Prostate gland (tissue), 2 donors: ENCODE results near the gene EPOP. TPM values are rescaled to one million over a fixed set of nuclear protein-coding genes. Genes with fewer than 3 reads are reported as not detected.

Source experiments
- DNase-seq: peaks from one replicate; pipeline ENCODE4 v3.0.0-alpha.2; 2019; ENCODE audit warnings: low spot score
- H3K27ac ChIP-seq, 2 donors: fragments of 200-600 bp; sonication (generic); 2 replicates each; pipeline ENCODE4 v1.5.1; 2017 to 2019
- H3K27me3 ChIP-seq: fragments of 200-600 bp; sonication (generic); replicated peaks from 2 replicates; pipeline ENCODE4 v1.5.1; 2019; ENCODE audit not compliant: insufficient read depth
- H3K36me3 ChIP-seq, 2 donors: fragments of 200-600 bp; sonication (generic); 1 replicate in 1 of 2; 2 replicates in 1 of 2; pipeline versions ENCODE4 v1.5.1 to v1.8.1; 2017 to 2019
- H3K4me1 ChIP-seq: fragments of 200-600 bp; sonication (generic); replicated peaks from 2 replicates; pipeline ENCODE4 v1.5.1; 2019
- H3K4me3 ChIP-seq, 2 donors: fragments of 200-600 bp; sonication (generic); 2 replicates each; pipeline ENCODE4 v1.5.1; 2017 to 2019
- H3K9me3 ChIP-seq: fragments of 200-600 bp; sonication (generic); 2 replicates; pipeline ENCODE4 v1.5.1; 2017
- CTCF ChIP-seq, 4 experiments: fragments of 200-600 bp in 2 of 4; fragments of 450-650 bp in 2 of 4; sonication (generic) in 2 of 4; IDR thresholded peaks; 1 replicate in 3 of 4; 2 replicates in 1 of 4; pipeline ENCODE4 v1.5.1; 2016 to 2019; ENCODE audit warnings: antibody characterized with exemption in 4 of 4, mild to moderate bottlenecking in 2 of 4, moderate library complexity in 2 of 4
- POLR2A ChIP-seq: fragments of 450-650 bp; IDR thresholded peaks from one replicate; pipeline ENCODE4 v1.6.1; 2016; ENCODE audit warnings: antibody characterized with exemption, mild to moderate bottlenecking
- POLR2AphosphoS5 ChIP-seq: sonication (generic); formaldehyde crosslinking; IDR thresholded peaks from one replicate; pipeline ENCODE4 v1.6.1; 2017; ENCODE audit warnings: antibody characterized with exemption
- WGBS: methylation state at CpG from one replicate; pipeline ENCODE4 v1.1.5; 2018; 5-methylcytosine and 5-hydroxymethylcytosine counted together
- intact Hi-C: fragments of 100-400 bp; cut with DNase I; formaldehyde crosslinking; loops from one replicate; pipeline ENCODE4 v1.14.2; 2022
- total RNA-seq, 2 donors: library from RNA; depleted of rRNA; stranded (reverse); fragments of >200 nt; gene quantifications; one replicate each; pipeline ENCODE4 v1.1.0, GENCODE V29; 2016

Gene EPOP
- total RNA-seq, 2 donors from 2014 or later, result 4.1 to 11.0 TPM

GRCh38 chr17:38709864-38710603 lies 35.3 kb upstream of the EPOP start:
- Histone ChIP-seq H3K36me3 (peaks cover 4 to 8% of the 10 kb centered on the region in 2 donors), H3K9me3 (no peaks in the 10 kb centered on the region), H3K27ac (no peak overlapping the region), H3K4me1 (peaks cover 4% of the 10 kb centered on the region), H3K27me3 (no peaks in the 10 kb centered on the region), H3K4me3 (no peak overlapping the region)
- intact Hi-C loops, result no loop called here
- no peak for TF ChIP-seq POLR2AphosphoS5
- no peak for TF ChIP-seq CTCF (IDR thresholded peaks at IDR 0.05)
- TF ChIP-seq POLR2A, result no peak
- no peak for DNase-seq
- 69% methylated on average over 13 of the region's 13 CpGs for WGBS

- DNase-seq, result no peak
- H3K9me3 ChIP-seq, result no peaks in the 10 kb centered on the region
- WGBS, result 88% methylated on average over 18 of the region's 18 CpGs
- H3K27me3 ChIP-seq, result no peaks in the 10 kb centered on the region
- H3K4me1 ChIP-seq, result peaks cover 4% of the 10 kb centered on the region
- no peak overlapping the region for H3K27ac ChIP-seq
- H3K36me3 ChIP-seq, result peaks cover 4 to 8% of the 10 kb centered on the region in 2 donors
- no peak overlapping the region for H3K4me3 ChIP-seq
- intact Hi-C loops, result no loop called here
- no peak for TF ChIP-seq POLR2AphosphoS5
- TF ChIP-seq CTCF (IDR thresholded peaks at IDR 0.05), result no peak
- no peak for TF ChIP-seq POLR2A
Observed at GRCh38 chr17:38709104-38709820, 34.5 kb upstream of the EPOP start.

- 69% methylated on average over 21 of the region's 21 CpGs for WGBS
- H3K27ac ChIP-seq, result no peak overlapping the region
- peaks cover 4 to 8% of the 10 kb centered on the region in 2 donors for H3K36me3 ChIP-seq
- H3K9me3 ChIP-seq, result no peaks in the 10 kb centered on the region
- no peak for DNase-seq
- no peak overlapping the region for H3K4me3 ChIP-seq
- no peaks in the 10 kb centered on the region for H3K27me3 ChIP-seq
- H3K4me1 ChIP-seq, result peaks cover 4% of the 10 kb centered on the region
- TF ChIP-seq CTCF (IDR thresholded peaks at IDR 0.05) (no peak), POLR2AphosphoS5 (no peak), POLR2A (no peak)
- intact Hi-C loops, result no loop called here
Observed at GRCh38 chr17:38707678-38708351, 33.1 kb upstream of the EPOP start.

- Histone ChIP-seq H3K4me1 (peaks cover 4% of the 10 kb centered on the region), H3K27me3 (no peaks in the 10 kb centered on the region), H3K27ac (peak overlapping the region; percentile 96 to 98), H3K4me3 (peak overlapping the region; percentile 86 to 98), H3K36me3 (peaks cover under 1 to 4% of the 10 kb centered on the region in 2 donors), H3K9me3 (no peaks in the 10 kb centered on the region)
- 7% methylated on average over 20 of the region's 20 CpGs for WGBS
- intact Hi-C loops, result no loop called here
- DNase-seq, result no peak
- TF ChIP-seq POLR2A (no peak), POLR2AphosphoS5 (no peak), CTCF (IDR thresholded peaks at IDR 0.05) (no peak)
Observed at GRCh38 chr17:38706505-38707216, 31.9 kb upstream of the EPOP start.
